Erythroblast (primary cell): ENCODE results near the gene DSCAML1.

Source experiments
- GATA1 ChIP-seq: IDR thresholded peaks from 2 replicates; pipeline ENCODE4 v1.6.1; 2011; ENCODE audit warnings: low read depth, mild to moderate bottlenecking, control low read depth, low read length, moderate library complexity
- POLR2A ChIP-seq: IDR thresholded peaks from 2 replicates; pipeline ENCODE4 v1.6.1; 2011; ENCODE audit warnings: mild to moderate bottlenecking, low read length

DNA sequence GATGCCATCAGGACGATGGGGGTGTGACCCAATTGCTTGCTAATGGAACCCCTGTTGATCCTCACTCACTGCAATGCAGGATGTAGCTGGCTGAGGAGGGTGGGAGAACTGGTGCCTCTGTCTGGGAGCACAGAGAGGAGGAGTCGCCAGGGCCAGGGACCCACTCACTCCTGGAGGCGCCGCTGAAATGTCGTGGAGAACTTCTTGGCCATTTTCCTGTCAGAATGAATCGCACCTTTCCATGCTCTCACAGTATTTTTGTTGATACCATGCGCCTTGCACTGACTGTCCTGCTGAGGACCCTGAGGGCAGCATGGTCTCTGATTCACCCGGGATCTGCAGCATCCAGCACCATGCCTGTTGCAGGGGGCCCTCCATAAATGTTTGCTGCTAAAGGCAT, 211.4 kb downstream of the DSCAML1 start:
- no peak for TF ChIP-seq POLR2A
- no peak for TF ChIP-seq GATA1
